ENCODE results near the gene TMEM119.
"Not testable (repeated sequence)": the region's sequence is repeated elsewhere in the genome, so short reads cannot be mapped to it uniquely, and the experiment has no call there.

Gene TMEM119

GRCh38 chr12:108581311-108582227 is 16.3 kb downstream of the TMEM119 start:
- DNase-seq, result no peak

GRCh38 chr12:108580531-108580930 is 17.4 kb downstream of the TMEM119 start:
- no peak for DNase-seq

DNA sequence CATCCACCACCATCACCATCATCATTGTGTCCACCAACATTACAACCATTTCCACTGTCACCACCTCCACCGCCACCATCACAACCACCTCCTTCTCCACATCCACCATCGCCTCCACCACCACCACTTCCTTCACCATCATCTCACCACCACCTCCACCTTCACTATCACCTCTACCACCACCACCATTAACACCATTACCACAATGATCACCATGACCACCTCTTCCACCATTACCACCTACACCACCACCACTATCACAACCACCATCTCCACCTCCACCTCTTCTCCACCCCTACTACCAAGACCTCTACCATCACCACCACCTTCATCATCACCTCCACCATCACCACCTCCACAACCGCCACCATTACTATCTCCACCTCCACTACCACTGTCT is 19.1 kb downstream of the TMEM119 start:
- DNase-seq, result no peak

DNA sequence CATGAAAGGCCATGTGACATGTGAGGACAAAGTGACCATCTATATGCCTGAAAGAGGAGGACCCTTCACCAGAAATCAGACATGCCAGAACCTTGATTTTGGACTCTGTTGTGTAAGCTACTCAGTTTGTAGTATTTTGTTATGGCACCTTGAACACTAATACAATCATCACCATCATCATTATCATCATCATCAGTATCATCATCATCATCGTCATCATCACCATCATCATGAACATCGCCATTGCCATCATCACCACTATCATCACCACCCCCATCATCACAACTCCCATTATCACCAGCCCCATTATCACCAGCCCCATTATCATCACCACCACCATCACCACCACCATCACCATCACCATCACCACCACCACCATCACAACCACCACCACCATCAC is 19.6 kb downstream of the TMEM119 start:
- DNase-seq, result no peak

DNA sequence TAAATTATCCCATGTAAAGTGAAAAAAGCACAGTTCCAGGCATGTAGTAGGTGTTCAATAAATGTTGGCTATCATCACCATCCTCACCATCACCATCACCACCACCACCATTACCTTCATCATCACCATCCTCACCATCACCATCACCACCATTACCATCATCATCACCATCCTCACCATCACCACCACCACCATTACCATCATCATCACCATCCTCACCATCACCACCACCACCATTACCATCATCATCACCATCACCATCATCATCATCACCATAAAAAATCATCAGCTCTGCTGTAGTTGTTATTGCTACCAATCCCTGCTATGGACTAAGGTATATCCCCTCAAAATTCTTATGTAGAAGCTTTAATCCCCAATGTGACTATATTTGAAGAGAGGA is 20.4 kb downstream of the TMEM119 start:
- DNase-seq, result no peak

DNA sequence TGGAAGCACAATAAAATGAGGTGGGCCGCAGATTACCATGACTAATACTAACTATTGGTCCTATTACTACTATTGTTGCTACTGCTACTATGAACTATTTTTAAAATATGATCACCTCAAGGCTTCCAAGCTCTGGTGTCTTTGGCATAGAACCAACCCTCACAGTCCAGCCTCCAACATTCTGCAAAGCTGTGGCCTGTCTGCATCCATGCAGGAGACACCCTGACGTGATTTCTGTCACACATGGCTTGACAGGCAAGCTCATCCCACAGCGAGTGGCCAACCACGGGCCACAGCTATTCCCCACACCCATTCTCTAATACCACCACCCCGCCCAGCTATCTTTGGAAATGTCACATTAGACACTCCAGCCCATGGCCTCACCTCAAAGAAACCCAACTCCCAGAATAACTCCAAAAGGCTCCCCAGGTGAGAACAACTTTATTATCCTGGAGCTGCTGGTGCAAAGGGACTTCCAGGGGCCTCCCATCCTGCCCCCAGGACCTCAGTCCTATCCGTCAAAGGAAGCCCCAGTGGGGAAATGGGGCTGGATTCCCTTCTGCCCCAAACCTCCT is 21.1 kb downstream of the TMEM119 start:
- no peak for DNase-seq

DNA sequence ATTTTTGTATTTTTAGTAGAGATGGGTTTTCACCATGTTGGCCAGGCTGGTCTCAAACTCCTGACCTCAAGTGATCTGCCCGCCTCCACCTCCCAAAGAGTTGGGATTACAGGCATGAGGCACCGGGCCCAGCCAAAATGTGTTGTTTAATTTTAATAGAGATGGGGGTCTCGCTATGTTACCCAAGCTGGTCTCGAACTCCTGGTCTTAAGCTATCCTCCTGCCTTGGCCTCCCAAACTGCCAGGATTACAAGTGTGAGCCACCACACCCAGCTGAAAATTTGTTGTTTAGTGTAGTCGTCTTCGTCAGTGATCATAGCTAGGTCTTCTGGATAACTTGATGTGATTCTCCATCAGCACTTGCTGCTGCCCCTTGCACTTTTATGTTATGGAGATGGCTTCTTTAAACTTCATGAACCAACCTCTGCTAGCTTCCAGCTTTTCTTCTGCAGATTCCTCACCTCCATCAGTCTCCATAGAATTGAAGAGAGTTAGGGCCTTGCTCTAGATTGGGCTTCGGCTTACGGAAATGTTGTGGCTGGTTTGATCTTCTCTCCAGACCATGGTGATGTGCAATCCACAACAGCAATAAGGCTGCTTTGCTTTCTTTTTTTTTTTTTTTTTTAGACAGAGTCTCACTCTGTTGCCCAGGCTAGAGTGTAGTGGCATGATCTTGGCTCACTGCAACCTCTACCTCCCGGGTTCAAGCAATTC is 22.5 kb downstream of the TMEM119 start:
- no peak for DNase-seq

DNA sequence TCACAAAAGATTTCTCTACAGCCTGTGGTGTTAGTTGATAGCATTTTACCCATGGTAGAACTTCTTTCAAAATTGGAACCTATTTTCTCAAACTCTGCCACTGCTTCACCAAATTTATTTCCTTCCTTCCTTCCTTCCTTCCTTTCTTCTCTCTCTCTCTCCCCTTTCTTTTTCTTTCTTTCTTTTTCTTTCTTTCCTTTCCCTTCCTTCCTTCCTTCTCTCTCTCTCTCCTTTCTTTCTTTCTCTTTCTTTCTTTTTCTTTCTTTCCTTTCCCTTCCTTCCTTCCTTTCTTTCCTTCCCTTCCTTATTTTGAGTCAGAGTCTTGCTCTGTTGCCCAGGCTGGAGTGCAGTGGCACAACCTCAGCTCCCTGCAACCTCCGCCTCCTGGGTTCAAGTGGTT is 23.6 kb downstream of the TMEM119 start:
- not testable (repeated sequence) for DNase-seq

- DNase-seq, result no peak
Measured at GRCh38 chr12:108573317-108573716, 24.6 kb downstream of the TMEM119 start.

DNA sequence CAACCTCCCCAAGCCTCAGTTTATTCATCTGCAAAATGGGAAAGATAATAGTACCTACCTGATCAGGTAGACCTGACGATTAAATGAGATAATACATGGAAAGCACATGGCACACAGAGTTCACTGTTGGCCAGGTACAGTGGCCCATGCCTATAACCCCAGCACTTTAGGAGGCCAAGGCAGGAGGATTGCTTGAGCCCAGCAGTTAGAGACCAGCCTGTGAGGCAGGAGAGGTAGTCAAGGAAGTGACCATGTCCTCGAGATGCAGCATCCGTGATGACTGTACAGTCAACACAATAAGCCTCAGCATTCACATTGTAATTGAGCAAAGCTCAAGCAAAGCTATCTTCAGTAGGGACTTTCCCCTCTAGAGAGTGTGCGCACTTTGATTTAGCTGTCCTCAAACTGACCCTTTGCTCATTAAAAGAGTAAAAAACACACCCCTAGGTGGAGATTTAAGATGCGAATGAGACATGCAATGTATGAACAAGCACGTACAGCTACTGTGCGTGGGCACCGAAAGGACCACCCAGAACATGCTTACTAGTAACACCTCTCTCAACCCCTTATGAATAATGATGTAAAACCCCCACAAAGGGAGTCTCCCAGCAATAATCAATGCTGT is 25.6 kb downstream of the TMEM119 start:
- DNase-seq, result no peak

GRCh38 chr12:108571609-108572165 is 26.2 kb downstream of the TMEM119 start:
- DNase-seq, result no peak

- no peak for DNase-seq
Measured at GRCh38 chr12:108570743-108571608, 26.9 kb downstream of the TMEM119 start.

GRCh38 chr12:108568338-108569154 is 29.3 kb downstream of the TMEM119 start:
- DNase-seq, result peak; percentile 31

DNA sequence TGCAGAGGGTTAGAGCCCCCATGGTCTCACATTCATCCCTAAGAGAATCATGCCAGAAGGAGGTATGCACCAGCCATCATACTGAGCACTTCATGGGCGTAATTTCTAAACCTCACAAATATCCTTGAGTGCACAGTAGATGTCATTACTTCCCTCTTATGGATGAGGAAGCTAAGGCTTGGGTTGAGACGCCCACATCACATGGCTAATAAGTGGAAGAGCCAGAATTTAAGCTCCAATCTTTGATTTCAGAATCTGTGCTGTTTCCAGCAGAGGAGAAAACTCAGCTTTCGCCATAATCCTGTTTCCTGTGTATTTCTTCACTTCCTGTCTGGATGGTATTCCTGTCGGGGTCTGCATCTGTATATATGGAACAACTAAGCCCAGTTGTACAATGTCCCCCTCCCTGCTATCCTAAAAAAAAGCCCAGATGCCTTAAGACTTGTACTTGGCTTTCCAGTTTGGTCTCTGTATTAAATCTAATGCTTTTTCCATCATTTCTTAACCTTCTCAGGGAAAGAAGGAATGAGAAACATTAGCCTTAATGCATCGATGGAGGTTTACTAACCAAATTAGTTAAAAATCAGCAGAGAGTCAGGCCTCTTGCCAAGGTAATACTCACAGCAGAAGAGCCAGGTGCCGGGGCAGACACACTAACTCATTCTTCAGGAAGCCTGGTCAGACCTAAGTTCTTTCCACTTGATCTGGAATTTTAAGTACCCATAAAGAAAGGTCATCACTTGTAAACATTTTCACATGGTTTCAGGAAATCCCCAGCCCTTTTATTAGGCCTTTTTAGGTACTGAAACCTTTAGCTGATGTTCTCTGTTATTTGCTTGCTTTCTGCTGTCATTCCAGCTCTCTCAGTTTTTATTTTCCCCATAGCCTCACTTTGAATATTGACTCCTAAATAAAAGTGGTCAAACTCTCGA is 30.2 kb downstream of the TMEM119 start:
- no peak for DNase-seq

GRCh38 chr12:108566452-108566851 is 31.4 kb downstream of the TMEM119 start:
- DNase-seq, result no peak

DNA sequence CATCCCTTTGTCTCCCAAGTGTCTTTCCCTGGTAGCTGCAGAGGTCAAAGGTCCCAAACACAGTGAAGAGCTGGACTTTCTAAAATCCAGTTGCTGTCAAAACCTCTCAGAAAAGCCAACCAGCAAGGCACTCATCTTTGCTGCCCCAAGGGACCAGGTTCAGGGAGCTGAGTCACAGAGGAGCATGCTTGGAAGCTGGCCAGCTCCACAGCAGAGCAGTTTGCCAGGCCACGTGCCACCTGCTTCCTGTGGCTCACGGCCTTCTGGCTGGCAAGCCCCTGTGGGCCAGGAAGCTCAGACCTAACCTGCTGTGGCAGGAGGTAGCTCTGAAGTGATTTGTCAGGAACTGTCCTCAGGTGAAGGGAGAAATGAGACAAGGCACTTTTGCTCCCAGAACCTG is 31.9 kb downstream of the TMEM119 start:
- DNase-seq, result peak; percentile 52

GRCh38 chr12:108565146-108565545 is 32.7 kb downstream of the TMEM119 start:
- DNase-seq, result no peak

DNA sequence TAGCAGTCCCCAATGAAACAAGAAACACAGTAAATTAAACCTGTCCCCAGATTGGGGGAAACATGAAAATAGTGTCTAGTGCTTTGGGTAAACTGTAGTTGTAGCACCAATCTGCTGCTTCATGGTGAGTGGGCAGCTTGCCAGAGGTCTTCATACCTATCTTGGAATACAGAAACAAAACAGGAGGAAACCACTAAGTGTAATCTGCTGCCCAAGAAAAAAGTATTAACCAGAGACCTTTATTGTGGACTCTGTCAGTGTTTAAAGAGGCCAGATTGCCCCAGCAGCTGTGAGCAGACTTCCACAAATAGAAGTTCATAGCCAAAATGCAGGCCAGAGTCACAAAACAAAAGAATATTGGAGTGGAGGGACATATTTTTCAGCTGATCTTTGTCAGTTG is 33.2 kb downstream of the TMEM119 start:
- DNase-seq, result no peak

DNA sequence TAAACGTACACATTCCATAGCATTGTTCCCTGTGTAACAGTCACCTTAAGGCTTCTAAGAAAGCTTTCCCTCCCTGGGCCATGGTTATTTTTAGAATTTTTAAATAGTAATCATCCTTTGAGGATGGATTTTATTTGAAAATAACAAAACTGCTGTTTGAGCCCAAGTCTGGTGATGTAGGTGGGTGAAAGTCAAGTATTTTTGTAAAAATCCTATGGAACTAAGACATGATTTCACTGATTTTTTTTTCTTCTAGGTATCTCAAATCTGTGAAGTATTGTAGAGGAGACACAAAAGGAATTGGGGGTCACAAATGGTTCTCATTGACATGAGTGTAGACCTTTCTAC is 34.1 kb downstream of the TMEM119 start:
- DNase-seq, result no peak
